HG03103 (cell line): ENCODE measurements around the gene PPARD.

ENCODE experiments used
- ATAC-seq: cut with Tn5 transposase; IDR thresholded peaks from one replicate; pipeline ENCODE4 v1.9.1; 2021; ENCODE audit warnings: low read depth; ENCODE audit not compliant: unreplicated experiment

The PPARD gene

DNA sequence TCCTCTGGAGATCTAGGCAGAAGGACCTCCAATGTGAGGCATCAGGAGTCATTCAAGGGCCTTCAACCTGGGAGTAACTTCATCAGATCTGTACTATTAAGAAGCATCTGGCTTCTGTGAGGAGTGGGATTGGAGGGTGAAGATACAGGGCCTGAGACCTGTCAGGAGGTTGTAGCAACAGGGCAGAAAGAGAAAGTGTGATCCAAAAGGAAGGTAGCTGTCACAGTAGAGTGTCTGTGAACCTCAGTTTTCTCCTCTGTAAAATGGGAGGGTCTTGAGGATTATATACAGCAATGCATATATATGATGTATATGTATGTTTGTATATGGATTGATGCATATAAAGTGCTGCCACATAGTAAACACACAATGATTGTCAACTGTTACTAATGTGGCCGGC lies 123.3 kb downstream of the PPARD start:
- ATAC-seq: no peak

DNA sequence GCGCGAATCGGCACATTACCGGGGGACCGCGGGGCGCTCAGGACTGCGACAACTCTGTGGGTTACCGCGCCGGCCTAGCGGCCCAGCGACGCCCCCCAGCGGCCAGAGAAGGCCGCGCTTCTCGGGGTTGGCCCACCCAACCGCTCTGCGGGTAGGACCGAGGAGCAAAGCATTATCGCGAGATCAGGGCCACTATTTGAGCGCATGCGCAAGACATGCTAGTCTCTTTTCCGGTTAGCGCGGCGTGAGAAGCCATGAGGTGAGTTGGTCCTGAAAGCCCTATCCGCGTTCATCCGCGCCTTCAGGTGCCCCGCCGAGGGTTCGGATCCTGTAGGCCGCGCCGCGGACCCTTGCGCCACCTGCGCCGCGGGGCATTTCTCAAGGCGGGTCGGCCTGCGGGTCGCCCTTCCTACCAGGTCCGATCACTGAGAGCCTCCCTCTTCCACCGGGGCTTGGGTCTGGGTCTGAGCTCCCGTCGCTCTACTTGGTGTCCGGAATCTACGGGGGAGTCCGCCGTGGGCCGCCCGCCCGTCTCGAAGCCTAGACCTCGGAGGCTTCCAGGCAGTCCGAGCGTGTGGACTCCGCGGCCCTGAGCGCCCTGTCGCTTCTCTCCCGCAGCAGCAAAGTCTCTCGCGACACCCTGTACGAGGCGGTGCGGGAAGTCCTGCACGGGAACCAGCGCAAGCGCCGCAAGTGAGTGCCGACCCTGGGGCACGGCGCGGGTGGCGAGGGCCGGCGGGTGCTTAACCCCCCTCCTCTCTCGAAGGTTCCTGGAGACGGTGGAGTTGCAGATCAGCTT lies 126.0 kb downstream of the PPARD start, which contains the start of gene RPL10A:
Gene RPL10A, plus strand, starts transcription at position 221 of the 799 bp plus-strand sequence. Its CDS starts 34 bp downstream, at position 255.
- peak; percentile 76 for ATAC-seq

DNA sequence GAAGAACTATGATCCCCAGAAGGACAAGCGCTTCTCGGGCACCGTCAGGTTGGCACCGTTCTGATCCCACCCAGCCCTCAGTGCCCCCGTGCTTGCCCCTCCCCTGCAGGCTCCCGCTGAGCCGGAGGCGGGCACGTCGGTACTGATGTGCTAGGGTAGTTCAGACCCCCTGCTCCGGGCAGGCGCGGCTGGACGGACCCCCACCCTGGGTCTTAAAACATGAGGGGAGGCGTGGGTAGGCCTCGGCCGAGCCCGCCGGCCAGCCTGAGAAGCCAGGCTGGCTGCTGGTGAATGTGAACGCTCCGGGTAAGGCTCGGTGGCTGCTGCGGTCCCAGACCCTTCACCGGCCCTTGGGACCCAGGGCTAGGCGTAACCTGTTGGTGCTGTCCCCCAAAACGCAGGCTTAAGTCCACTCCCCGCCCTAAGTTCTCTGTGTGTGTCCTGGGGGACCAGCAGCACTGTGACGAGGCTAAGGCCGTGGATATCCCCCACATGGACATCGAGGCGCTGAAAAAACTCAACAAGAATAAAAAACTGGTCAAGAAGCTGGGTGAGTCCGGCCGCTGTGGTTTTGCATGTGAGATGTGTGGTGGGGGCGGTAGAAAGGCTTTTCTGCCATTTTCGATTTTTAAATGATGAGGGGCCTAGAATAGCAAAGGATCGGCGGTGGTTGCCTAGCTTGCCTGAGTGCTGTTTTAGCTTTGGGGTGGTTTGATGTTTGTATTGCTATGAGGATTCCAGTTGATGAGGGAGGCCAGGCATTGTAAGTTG lies 126.8 kb downstream of the PPARD start:
- no peak for ATAC-seq

DNA sequence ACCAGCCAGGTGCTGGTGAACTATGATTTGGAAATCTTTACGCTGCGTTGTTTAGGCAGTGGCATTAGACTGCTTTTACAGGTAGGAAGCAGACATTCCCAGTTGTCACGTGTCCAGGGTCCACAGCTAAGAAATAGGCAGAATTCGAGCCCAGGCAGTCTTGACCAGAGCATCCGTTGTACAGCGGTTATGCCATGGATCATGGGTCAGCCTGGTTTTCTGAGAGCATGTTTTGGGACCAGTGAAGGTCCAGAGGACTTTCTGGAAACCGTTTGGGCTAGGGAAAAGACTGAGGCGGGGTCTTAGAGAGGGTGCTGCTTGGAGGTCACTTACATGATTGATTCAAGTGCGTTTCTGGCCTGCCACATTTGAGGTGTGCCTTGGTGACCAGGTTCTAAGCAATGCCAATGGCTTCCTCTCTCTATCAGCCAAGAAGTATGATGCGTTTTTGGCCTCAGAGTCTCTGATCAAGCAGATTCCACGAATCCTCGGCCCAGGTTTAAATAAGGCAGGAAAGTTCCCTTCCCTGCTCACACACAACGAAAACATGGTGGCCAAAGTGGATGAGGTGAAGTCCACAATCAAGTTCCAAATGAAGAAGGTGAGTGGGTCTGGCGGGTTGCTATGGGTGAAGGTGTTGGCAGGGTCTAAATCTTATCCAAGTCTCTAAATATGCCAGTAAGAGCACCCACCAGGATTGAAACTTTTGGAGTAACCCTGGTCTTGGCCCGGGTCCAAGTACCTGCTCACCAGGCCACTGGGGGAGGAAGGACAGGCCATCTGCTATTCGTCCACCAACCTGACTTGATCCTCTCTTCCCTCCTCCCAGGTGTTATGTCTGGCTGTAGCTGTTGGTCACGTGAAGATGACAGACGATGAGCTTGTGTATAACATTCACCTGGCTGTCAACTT lies 127.6 kb downstream of the PPARD start:
- no peak for ATAC-seq

DNA sequence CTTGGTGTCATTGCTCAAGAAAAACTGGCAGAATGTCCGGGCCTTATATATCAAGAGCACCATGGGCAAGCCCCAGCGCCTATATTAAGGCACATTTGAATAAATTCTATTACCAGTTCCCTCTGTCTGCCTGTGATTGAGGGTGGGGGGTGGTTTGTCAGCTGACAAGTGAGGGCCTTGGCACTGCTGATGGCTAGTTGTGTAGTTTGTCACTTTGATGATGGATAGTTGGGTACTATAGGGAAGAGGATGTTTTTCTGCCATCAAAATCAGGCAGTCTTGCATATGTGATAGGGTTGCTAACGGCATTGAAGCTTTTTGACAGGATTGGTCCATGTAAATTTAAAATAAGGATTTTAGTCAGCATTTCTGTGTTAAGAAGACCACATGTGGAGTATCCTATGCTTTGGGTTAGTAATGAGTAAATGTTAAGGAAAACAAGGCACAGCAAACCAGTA lies 128.3 kb downstream of the PPARD start:
- ATAC-seq: no peak

DNA sequence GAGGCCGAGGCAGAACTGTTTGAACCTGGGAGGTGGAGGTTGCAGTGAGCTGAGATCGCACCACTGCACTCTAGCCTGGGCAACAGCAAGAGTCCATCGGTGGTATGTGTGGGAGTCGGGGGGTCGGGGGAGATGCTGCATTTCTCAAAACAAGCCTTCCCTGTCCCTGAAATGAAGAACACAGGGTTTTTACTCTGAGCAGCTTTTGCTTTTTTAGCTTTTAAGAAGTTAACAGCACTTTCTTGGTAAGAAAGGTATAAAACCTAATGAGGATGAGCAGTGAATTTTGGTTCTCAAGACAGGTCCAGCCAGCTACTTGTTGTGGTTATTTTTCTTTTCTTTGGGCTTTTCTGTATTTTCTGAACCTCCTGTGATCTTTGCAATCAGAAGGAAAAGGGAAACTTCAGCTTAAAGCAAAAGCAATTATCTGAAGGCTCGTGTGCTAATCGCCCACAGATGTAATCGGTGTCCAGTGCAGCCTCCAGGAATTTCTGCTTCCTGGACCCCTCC lies 129.5 kb downstream of the PPARD start:
- no peak for ATAC-seq

DNA sequence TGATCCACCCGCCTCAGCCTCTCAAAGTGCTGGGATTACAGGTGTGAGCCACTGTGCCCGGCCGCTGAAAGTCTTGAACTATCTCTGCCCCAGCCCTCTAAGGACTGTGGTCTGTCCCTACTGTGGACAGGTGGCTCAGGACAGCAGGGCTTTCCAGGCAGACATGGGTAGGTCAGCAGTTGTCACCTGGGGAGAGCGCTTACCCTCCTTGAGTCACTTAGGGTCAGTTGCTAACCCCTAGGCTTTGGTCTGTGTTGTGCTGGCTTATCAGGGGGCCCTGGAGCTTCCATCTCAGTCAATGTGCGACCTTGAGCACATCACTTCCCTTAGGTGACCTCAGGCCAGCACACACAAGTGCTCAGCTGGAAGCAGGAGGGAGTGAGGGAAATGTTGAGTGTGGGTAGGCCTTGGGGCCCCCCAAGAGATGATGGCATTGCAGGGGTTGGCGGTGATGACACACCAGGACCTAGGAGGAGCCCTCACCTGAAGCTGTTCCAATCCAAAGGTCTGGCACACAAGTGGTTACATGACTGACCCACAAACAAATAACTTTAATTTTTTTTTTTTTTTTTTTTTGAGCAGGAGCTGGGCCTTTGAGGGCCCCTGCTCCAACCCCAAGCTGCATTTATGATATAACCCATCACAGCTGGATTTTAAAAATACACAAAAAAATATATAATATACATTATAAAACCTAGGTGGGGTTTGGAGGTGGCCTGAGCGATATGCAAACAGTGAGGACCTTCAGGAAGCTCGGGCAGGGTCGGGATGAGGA lies 130.9 kb downstream of the PPARD start:
- no peak for ATAC-seq

DNA sequence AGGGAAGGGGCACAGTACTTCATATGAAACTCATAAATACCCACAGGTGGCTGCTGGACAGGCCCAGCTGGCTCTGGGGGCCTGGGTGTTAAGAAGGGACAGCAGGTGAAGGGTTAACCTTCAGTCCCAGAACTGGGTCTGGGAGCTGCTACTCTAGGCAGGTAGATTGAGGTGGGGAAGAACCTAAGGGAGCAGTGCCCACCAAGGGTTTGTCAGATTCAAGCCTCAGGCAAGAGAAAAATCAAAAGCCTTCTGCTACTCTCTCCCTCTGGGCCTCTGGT lies 131.4 kb downstream of the PPARD start:
- ATAC-seq: no peak

DNA sequence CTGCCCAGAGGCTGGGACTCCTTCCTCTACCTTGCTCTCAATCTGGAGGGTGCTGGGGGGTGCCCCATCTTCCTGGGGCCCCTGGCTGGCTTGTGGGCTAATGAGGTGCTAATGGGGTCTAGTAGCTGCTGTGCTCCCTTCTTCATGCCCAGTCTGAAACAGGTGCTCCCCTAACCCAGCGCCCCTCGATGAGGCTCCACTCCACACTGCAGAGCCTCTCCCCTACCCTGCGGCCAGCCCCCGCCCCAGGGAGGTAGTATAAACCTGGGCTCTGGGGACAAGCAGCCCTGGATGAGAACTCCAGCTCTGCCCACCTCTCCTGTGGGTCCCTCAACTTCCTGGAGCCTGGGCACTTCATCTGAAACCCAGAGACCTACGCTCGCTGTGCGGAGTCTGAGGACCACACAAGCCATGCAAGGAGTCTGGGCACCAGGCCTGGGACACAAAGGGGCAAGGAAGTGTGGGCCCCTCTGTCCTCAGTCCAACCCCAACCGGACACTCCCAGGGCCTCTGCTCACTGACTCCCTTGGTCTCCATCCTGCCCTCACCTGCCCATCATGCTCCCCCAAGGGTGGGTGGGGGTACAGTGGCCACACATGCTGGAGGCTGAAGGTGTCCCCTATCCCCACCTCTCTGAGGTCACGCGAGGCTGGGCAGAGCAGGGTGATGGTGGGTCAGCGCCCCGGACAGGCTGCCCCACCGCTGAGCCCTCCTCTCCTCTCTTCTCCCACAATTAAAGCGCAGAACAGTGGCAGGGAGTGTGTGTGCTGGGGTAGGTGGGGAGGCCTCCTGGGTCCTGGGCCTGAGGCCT lies 132.0 kb downstream of the PPARD start:
- ATAC-seq: no peak

DNA sequence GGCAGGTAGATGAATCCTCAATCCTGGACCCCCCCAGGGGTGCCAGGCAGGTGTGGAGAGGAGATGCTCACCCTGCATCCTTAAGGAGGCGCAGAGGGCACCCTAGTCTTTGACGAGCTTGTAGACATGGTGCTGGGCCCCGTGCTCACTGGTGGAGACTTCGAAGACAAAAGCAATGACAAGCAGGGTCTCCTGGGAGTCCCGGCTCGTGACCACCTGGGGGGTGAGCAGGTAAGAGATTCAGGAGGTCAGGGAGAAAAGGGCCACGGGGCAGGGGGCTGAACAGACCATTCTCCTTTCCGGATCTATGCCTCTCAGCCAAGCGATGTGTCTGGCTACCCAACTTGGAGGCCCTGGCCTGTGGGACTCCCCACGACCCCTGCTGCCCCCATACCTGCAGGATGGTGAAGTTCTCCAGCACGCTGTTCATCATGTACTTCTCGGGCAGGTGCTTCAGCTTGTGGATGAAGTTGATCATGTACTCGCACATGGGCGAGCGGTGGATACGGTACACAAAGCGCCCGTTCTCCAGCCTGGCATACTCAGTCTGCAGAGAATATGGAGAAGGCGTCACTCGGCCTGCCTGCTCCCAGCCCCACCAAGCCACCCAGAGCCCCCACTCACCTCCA lies 132.7 kb downstream of the PPARD start:
- no peak for ATAC-seq

DNA sequence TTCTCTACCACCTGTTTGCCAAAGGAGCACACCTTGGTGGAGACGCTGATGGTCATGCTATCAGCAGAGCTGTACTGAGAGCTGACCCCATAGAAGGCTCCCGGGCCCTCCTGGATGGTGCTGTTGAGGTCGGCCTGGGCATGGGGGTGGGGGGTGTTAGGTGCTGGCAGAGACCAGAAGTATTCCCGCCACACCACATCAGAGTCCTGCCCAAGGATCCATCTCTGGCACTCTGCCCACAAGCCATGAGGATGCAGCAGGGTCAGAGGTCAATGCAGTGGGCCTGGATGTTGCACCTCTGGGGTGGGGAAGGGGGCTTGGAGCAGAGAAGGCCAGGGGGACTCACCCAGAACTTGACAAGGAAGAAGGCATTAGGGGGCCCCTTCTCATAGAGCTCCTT lies 133.2 kb downstream of the PPARD start:
- ATAC-seq: no peak

DNA sequence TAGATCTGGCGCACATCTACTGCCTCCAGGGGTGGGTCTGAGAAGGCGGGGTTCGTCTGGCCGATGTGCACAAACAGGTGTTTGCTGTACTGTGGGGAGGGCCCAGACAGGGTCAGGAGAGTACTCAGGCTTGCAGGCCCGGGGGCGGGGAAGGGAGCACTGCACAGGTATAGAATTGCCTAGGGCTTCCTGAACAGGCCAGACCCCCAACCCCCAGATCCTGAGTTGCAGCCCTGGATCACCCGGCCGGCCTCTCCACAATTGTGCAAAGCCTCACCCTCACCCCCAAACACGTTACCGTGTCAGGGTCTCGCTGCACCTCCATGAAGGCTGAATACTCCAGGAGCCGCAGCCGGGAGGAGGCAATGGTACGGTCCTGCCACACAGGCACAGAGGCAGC lies 133.6 kb downstream of the PPARD start:
- no peak for ATAC-seq

DNA sequence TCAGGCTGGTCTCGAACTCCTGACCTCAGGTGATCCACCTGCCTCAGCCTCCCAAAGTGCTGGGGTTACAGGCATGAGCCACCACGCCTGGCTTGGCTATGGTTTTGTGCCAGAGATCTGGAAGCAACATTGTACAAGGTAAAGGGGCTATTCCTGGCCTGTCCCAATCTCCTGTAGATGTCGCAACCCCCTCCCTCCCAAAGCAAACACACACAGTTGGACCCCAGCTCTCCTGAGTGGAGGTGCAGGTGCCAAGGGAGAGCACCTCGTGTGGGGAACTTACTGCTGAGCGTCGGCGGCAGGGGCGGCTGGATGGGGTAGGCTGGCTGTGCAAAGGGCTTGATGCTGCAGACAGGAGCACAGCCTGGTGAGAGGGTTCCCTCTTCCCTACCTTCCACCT lies 134.7 kb downstream of the PPARD start:
- ATAC-seq: no peak
